IPS DF 6.9 (cell line): ENCODE results near the gene LAMB1.
"Not testable (repeated sequence)": the region's sequence is repeated elsewhere in the genome, so short reads cannot be mapped to it uniquely, and the experiment has no call there.

Experiments
- DNase-seq: peaks from one replicate; pipeline ENCODE4 v3.0.0-alpha.2; 2013; ENCODE audit warnings: low read depth, low spot score
- H3K27ac ChIP-seq: one replicate; pipeline ENCODE4 v1.5.1; 2013; ENCODE audit warnings: low read length, control low read depth
- H3K27me3 ChIP-seq: 2 replicates; pipeline ENCODE4 v1.6.1; 2013; ENCODE audit warnings: mild to moderate bottlenecking, low read length; ENCODE audit not compliant: control insufficient read depth, insufficient read depth
- H3K36me3 ChIP-seq: 2 replicates; pipeline ENCODE4 v1.6.1; 2013; ENCODE audit warnings: low read length; ENCODE audit not compliant: control insufficient read depth, insufficient read depth
- H3K4me1 ChIP-seq: 2 replicates; pipeline ENCODE4 v1.6.1; 2013; ENCODE audit warnings: low read length; ENCODE audit not compliant: control insufficient read depth, insufficient read depth
- H3K4me3 ChIP-seq: 2 replicates; pipeline ENCODE4 v1.5.1; 2013; ENCODE audit warnings: mild to moderate bottlenecking, low read length
- H3K9me3 ChIP-seq: 2 replicates; pipeline ENCODE4 v1.6.1; 2013; ENCODE audit warnings: low read length, inconsistent platforms; ENCODE audit not compliant: control insufficient read depth, insufficient read depth
- WGBS: extraction: QIAGEN DNeasy Blood & Tissue Kit; methylation state at CpG from one replicate; pipeline ENCODE4 v1.1.7; 2013; ENCODE audit warnings: mixed read lengths, missing lambda C conversion rate; ENCODE audit not compliant: insufficient read length, insufficient coverage; 5-methylcytosine and 5-hydroxymethylcytosine counted together

LAMB1 gene

GRCh38 chr7:107957436-107957835 lies 45.5 kb downstream of the LAMB1 start:
- Histone ChIP-seq H3K4me1 (peaks cover 6% of the 10 kb centered on the region), H3K9me3 (no peaks in the 10 kb centered on the region), H3K27me3 (no peaks in the 10 kb centered on the region), H3K4me3 (no peak overlapping the region), H3K27ac (no peak overlapping the region), H3K36me3 (no peaks in the 10 kb centered on the region)
- no CpG with 5 or more reads among the region's 2 CpGs for WGBS
- DNase-seq, result no peak

- not testable (repeated sequence) for H3K27me3 ChIP-seq, DNase-seq, H3K36me3 ChIP-seq, H3K9me3 ChIP-seq, H3K4me1 ChIP-seq, H3K4me3 ChIP-seq, H3K27ac ChIP-seq
- WGBS, result no CpG with 5 or more reads among the region's 4 CpGs
Measured at GRCh38 chr7:107956950-107957349, 46.0 kb downstream of the LAMB1 start.

- no peak overlapping the region for H3K4me3 ChIP-seq
- DNase-seq, result no peak
- no peaks in the 10 kb centered on the region for H3K9me3 ChIP-seq
- no peaks in the 10 kb centered on the region for H3K36me3 ChIP-seq
- no CpG with 5 or more reads among the region's 5 CpGs for WGBS
- no peak overlapping the region for H3K27ac ChIP-seq
- H3K27me3 ChIP-seq, result no peaks in the 10 kb centered on the region
- H3K4me1 ChIP-seq, result peaks cover 11% of the 10 kb centered on the region
Measured at GRCh38 chr7:107955394-107955793, 47.6 kb downstream of the LAMB1 start.

- H3K36me3 ChIP-seq, result no peaks in the 10 kb centered on the region
- WGBS, result no CpG with 5 or more reads among the region's 2 CpGs
- H3K27me3 ChIP-seq, result no peaks in the 10 kb centered on the region
- no peaks in the 10 kb centered on the region for H3K9me3 ChIP-seq
- H3K4me3 ChIP-seq, result no peak overlapping the region
- DNase-seq, result no peak
- no peak overlapping the region for H3K27ac ChIP-seq
- H3K4me1 ChIP-seq, result peaks cover 6% of the 10 kb centered on the region
Measured at GRCh38 chr7:107953924-107954303, 49.0 kb downstream of the LAMB1 start.

- no peak overlapping the region for H3K4me3 ChIP-seq
- H3K9me3 ChIP-seq, result no peaks in the 10 kb centered on the region
- H3K27ac ChIP-seq, result no peak overlapping the region
- no peaks in the 10 kb centered on the region for H3K36me3 ChIP-seq
- DNase-seq, result no peak
- no peaks in the 10 kb centered on the region for H3K27me3 ChIP-seq
- no CpG with 5 or more reads among the region's 10 CpGs for WGBS
- peaks cover 6% of the 10 kb centered on the region for H3K4me1 ChIP-seq
Measured at GRCh38 chr7:107953265-107953923, 49.6 kb downstream of the LAMB1 start.

GRCh38 chr7:107951896-107952295 lies 51.1 kb downstream of the LAMB1 start:
- Histone ChIP-seq H3K4me1 (peaks cover 6% of the 10 kb centered on the region), H3K27ac (no peak overlapping the region), H3K9me3 (no peaks in the 10 kb centered on the region), H3K4me3 (no peak overlapping the region), H3K27me3 (no peaks in the 10 kb centered on the region), H3K36me3 (no peaks in the 10 kb centered on the region)
- no CpG with 5 or more reads among the region's 9 CpGs for WGBS
- DNase-seq, result no peak

- no peaks in the 10 kb centered on the region for H3K36me3 ChIP-seq
- no peak for DNase-seq
- H3K27me3 ChIP-seq, result no peaks in the 10 kb centered on the region
- H3K9me3 ChIP-seq, result no peaks in the 10 kb centered on the region
- H3K4me3 ChIP-seq, result no peak overlapping the region
- WGBS, result no CpG with 5 or more reads among the region's 14 CpGs
- no peak overlapping the region for H3K27ac ChIP-seq
- peaks cover 6% of the 10 kb centered on the region for H3K4me1 ChIP-seq
Measured at GRCh38 chr7:107951172-107951787, 51.7 kb downstream of the LAMB1 start.

- H3K27me3 ChIP-seq, result no peaks in the 10 kb centered on the region
- H3K4me1 ChIP-seq, result peaks cover 6% of the 10 kb centered on the region
- no peak for DNase-seq
- no peaks in the 10 kb centered on the region for H3K36me3 ChIP-seq
- H3K27ac ChIP-seq, result no peak overlapping the region
- no peaks in the 10 kb centered on the region for H3K9me3 ChIP-seq
- H3K4me3 ChIP-seq, result no peak overlapping the region
- WGBS, result no CpG with 5 or more reads among the region's 1 CpG
Measured at GRCh38 chr7:107949443-107949935, 53.5 kb downstream of the LAMB1 start.

- Histone ChIP-seq H3K27me3 (no peaks in the 10 kb centered on the region), H3K4me3 (no peak overlapping the region), H3K27ac (no peak overlapping the region), H3K9me3 (no peaks in the 10 kb centered on the region), H3K4me1 (peaks cover 6% of the 10 kb centered on the region), H3K36me3 (no peaks in the 10 kb centered on the region)
- no CpG with 5 or more reads among the region's 7 CpGs for WGBS
- no peak for DNase-seq
Measured at GRCh38 chr7:107948645-107949442, 54.1 kb downstream of the LAMB1 start.

- H3K27me3 ChIP-seq, result no peaks in the 10 kb centered on the region
- H3K4me3 ChIP-seq, result no peak overlapping the region
- peaks cover 2% of the 10 kb centered on the region for H3K4me1 ChIP-seq
- WGBS, result no CpG with 5 or more reads among the region's 6 CpGs
- H3K36me3 ChIP-seq, result no peaks in the 10 kb centered on the region
- no peaks in the 10 kb centered on the region; the same call in 1 of the 2 replicates for H3K9me3 ChIP-seq
- DNase-seq, result no peak
- no peak overlapping the region for H3K27ac ChIP-seq
Measured at GRCh38 chr7:107946881-107947280, 56.1 kb downstream of the LAMB1 start.
